ENCODE results near the gene WWOX. TPM values are rescaled to one million over a fixed set of nuclear protein-coding genes. Genes with fewer than 3 reads are reported as not detected.

The WWOX gene
- total RNA-seq, 6 donors from 2014 or later: 18.7 to 167 (median 31.0) TPM

- H3K27me3 ChIP-seq: no peaks in the 10 kb centered on the region
- H3K4me1 ChIP-seq: peaks cover 0 to 5% (median 1%) of the 10 kb centered on the region in 4 donors
- no peak overlapping the region for H3K27ac ChIP-seq
- DNase-seq (no peak), ATAC-seq (ENCODE audit: low FRiP score in 2 of 2) (peak in 1 of 2 donors; percentile 66)
- no peaks in the 10 kb centered on the region for H3K9me3 ChIP-seq
- H3K4me3 ChIP-seq: no peak overlapping the region
- WGBS, 2 donors: 65 to 69% methylated on average over 6 of the region's 6 CpGs
- no peaks in the 10 kb centered on the region for H3K36me3 ChIP-seq
- TF ChIP-seq POLR2A (IDR thresholded peaks at IDR 0.05): no peak
- TF ChIP-seq POLR2AphosphoS5 (IDR thresholded peaks at IDR 0.05): no peak
- no peak for TF ChIP-seq CTCF (IDR thresholded peaks at IDR 0.05)
- no peak for TF ChIP-seq EP300 (IDR thresholded peaks at IDR 0.05)
Observed at GRCh38 chr16:79061181-79061580, 961.7 kb downstream of the WWOX start.

DNA sequence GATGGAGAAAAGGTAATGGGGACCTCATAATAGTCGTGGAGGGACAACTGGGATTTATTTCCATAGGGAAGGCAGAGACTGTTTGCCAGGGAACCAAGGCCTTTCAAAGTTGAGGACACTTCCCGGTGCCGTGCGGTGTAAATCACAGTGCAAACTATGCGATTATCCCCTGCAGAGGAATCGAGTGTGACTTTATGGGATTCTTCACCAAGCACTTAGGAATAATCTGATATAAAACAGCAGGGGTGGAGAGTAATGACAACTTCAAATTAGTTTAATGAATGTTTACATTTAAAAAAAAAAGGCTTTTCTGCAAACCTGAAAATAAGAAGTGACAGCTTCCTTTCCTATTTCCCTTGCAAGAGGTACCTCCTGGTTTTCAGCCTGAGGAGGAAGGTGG, 962.9 kb downstream of the WWOX start:
- Histone ChIP-seq H3K4me1 (peaks cover 0 to 5% (median 1%) of the 10 kb centered on the region in 4 donors), H3K9me3 (no peaks in the 10 kb centered on the region), H3K27me3 (no peaks in the 10 kb centered on the region), H3K27ac (no peak overlapping the region), H3K4me3 (no peak overlapping the region), H3K36me3 (no peaks in the 10 kb centered on the region)
- 59 to 73% methylated on average over 6 of the region's 6 CpGs for WGBS, 2 donors
- ATAC-seq (ENCODE audit: low FRiP score in 2 of 2): no peak
- TF ChIP-seq POLR2AphosphoS5 (IDR thresholded peaks at IDR 0.05): no peak
- TF ChIP-seq CTCF (IDR thresholded peaks at IDR 0.05): no peak
- no peak for TF ChIP-seq POLR2A (IDR thresholded peaks at IDR 0.05)
- no peak for TF ChIP-seq EP300 (IDR thresholded peaks at IDR 0.05)
- DNase-seq: no peak

DNA sequence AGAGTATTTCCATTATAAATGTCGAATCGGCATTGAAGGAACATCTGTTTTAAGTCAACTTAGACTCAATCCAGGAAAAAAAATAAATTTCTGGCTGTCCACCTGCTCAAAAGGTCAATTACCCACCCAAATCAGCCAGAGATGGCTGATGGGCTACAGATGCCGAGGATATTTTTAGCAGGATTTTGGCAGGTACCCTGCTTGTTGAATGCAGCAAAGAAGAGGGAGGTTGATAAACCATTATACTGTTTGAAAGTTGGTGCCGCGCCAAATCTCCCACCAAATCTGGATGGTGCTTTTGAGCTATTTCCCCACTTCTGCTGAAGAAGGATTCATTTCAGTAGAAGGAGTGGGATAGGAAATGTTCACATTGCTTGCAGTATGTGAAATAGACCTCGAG, 963.4 kb downstream of the WWOX start:
- Histone ChIP-seq H3K4me1 (peaks cover 0 to 5% (median 1%) of the 10 kb centered on the region in 4 donors), H3K27ac (no peak overlapping the region), H3K9me3 (no peaks in the 10 kb centered on the region), H3K27me3 (no peaks in the 10 kb centered on the region), H3K4me3 (no peak overlapping the region), H3K36me3 (no peaks in the 10 kb centered on the region)
- DNase-seq: no peak
- WGBS, 2 donors: 73 to 77% methylated on average over 6 of the region's 6 CpGs
- TF ChIP-seq POLR2A (IDR thresholded peaks at IDR 0.05): no peak
- TF ChIP-seq EP300 (IDR thresholded peaks at IDR 0.05): no peak
- no peak for TF ChIP-seq POLR2AphosphoS5 (IDR thresholded peaks at IDR 0.05)
- ATAC-seq (ENCODE audit: low FRiP score in 2 of 2): no peak

- Histone ChIP-seq H3K4me3 (no peak overlapping the region), H3K9me3 (no peaks in the 10 kb centered on the region), H3K27me3 (no peaks in the 10 kb centered on the region), H3K4me1 (peaks cover 0 to 5% (median 1%) of the 10 kb centered on the region in 4 donors), H3K36me3 (no peaks in the 10 kb centered on the region), H3K27ac (no peak overlapping the region)
- DNase-seq: no peak
- TF ChIP-seq POLR2A (IDR thresholded peaks at IDR 0.05) (no peak), CTCF (IDR thresholded peaks at IDR 0.05) (no peak), EP300 (IDR thresholded peaks at IDR 0.05) (no peak), POLR2AphosphoS5 (IDR thresholded peaks at IDR 0.05) (no peak)
- WGBS, 2 donors: 80 to 89% methylated on average over 15 of the region's 15 CpGs
- no peak for ATAC-seq (ENCODE audit: low FRiP score in 2 of 2)
Observed at GRCh38 chr16:79064256-79064972, 965.0 kb downstream of the WWOX start.

GRCh38 chr16:79066561-79066960, 967.1 kb downstream of the WWOX start:
- no peak overlapping the region for H3K27ac ChIP-seq
- no peaks in the 10 kb centered on the region for H3K36me3 ChIP-seq
- ATAC-seq (ENCODE audit: low FRiP score in 2 of 2) (no peak), DNase-seq (no peak)
- H3K4me1 ChIP-seq: peaks cover 0 to 5% (median 0%) of the 10 kb centered on the region in 4 donors
- no peak overlapping the region for H3K4me3 ChIP-seq
- no peak for TF ChIP-seq POLR2A (IDR thresholded peaks at IDR 0.05)
- TF ChIP-seq CTCF (IDR thresholded peaks at IDR 0.05): no peak
- TF ChIP-seq EP300 (IDR thresholded peaks at IDR 0.05): no peak
- no peak for TF ChIP-seq POLR2AphosphoS5 (IDR thresholded peaks at IDR 0.05)
- H3K9me3 ChIP-seq: no peaks in the 10 kb centered on the region
- WGBS, 2 donors: 74 to 88% methylated on average over 5 to 7 of the region's 7 CpGs
- H3K27me3 ChIP-seq: no peaks in the 10 kb centered on the region
